Cerebellar cortex (tissue), 1 donor: ENCODE data around the gene TPRA1.
A peak's percentile ranks its signal among the peaks of the same experiment; 100 is the strongest.
"Not testable (repeated sequence)": the region's sequence is repeated elsewhere in the genome, so short reads cannot be mapped to it uniquely, and the experiment has no call there.

Experiments
- DNase-seq: peaks from one replicate; pipeline ENCODE4 v3.0.0-alpha.2; 2015; ENCODE audit warnings: low spot score

Gene TPRA1

DNA sequence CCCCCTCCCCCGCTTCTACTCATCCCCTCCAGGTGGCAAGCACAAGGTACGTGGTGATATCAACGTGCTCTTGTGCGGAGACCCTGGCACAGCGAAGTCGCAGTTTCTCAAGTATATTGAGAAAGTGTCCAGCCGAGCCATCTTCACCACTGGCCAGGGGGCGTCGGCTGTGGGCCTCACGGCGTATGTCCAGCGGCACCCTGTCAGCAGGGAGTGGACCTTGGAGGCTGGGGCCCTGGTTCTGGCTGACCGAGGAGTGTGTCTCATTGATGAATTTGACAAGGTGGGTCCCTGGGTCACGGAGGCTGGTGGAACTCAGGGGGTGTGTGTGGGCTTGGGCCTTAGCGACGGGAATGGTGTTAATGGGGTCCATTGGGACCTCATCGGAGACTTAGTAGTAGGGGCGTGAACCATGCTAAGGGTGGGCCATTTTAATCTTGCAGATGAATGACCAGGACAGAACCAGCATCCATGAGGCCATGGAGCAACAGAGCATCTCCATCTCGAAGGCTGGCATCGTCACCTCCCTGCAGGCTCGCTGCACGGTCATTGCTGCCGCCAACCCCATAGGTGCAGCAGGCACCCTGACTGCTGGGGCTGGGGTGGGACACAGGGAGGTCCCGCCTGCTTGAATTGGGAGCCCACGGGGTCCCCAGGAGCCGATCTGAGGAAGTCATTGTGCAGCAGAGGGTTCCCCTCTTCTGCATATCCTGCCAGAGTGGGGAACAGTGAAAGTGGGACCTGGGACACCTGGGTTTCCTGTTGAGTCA is 26.5 kb upstream of the TPRA1 start:
- no peak for DNase-seq

DNA sequence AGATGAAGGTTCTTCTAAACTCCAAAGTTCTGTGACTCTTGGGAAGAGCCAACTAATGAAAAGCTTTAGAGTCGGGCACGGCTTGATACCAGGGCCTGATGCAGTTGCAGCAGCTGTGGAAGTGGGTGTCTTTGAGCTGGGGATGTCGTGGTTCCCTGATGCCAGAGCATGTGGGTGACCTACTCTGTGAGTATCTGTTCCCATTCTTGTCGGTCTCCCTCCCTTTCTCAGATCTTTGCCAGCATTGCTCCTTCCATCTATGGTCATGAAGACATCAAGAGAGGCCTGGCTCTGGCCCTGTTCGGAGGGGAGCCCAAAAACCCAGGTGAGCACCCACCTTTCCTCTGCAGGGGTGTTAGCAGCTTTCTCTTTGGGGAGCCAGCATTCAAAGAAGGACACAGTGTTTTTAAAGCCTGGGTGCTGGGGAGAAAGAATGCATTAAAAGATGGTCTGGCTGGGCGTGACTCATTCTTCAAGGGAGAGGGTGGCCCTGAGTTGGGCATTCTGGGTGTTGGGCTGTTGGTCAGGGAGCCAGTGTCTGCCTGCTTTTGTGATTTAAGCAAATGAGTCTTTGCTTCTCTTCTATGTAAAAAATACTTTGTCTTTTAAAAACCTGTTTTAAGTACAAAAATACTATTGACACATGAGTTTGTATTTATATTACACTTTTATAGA is 25.2 kb upstream of the TPRA1 start:
- DNase-seq, result no peak

DNA sequence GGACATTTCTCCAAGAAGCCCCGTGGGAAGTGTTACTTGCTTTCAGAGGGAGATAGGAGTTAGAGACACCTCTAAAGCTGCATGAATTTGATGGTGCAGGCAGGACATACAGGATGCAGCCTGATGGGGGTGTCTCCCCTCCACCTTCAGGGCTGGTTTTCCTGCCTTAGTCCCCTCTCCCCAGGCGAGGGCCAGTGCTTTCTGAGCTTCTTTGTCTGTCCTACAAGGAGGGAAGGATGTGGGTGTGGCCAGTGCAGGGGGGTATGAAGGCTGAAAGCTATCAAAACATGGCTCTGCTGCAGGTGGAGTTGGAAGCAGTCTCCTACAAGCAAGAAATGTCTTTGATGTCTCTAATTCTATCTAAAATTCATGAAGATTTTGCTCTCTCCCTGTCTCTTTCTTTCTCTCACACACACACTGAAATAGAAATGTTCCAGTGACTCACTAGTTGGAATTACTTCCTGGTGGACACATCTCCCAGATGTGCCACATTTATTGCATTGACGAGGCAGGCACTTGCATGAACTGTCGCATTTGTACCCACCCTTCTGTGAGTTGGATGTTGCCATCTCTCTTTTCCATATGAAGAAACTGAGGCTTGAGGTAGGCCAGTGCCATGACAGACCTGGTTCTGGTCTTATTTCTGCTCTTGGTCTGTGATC is 24.5 kb upstream of the TPRA1 start:
- DNase-seq, result no peak

DNA sequence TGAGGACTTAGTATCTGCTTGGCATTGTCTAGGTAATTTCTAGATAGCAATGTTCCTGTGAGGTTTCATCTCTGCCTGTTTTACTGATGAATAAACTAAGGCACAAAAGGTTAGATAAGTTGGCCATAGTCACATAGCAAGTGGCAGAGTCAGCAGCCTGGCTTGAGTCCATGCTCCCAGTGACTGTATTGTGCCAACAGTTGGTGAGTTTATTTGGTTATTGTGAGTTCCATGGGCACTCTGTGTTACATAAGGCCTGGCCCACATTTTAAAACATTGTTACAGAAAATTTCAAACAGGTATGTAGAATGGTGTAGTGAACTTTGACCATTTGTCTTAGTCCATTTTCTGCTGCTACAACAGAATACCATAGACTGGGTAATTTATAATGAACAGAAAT is 22.9 kb upstream of the TPRA1 start:
- peak; percentile 71 for DNase-seq

DNA sequence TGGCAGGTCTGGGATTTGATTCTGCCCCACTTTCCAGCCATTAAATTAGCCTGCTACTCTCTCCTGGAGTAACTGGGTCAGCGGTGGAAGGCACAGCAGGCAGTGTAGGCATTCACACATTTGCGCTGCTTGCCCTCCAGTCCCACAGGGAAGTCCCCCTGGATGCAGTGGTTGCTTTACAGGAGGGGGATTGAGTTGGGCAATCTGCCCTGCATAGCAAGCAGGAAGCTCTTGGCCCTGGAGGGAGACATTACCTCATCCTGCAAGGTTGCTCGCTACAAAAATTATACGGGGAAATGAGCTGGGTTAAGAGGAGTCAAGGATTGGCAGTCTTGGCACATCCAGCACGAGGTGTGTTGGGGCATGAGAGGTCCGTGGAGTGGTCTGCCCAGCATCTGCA is 22.4 kb upstream of the TPRA1 start:
- peak; percentile 70 for DNase-seq

DNA sequence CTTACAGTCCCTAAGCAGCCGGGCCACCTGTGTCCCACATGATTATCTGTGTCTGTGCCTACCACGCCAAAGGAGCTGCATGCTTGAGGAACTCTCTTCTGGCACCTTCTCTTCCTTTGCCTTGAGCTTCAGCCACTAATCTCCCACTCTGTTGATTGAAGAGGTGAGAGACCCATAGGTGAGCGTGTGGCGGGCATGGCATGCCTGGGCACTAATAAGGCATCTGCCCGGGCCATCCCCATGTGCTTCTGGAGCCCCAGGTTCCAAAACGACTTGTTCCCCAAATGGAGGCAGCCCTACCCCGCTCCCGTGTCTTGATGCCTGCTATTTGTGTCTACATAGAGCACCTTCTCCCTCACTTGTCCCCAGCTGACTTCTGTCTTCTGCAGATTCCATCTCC is 20.7 kb upstream of the TPRA1 start:
- DNase-seq, result no peak

DNA sequence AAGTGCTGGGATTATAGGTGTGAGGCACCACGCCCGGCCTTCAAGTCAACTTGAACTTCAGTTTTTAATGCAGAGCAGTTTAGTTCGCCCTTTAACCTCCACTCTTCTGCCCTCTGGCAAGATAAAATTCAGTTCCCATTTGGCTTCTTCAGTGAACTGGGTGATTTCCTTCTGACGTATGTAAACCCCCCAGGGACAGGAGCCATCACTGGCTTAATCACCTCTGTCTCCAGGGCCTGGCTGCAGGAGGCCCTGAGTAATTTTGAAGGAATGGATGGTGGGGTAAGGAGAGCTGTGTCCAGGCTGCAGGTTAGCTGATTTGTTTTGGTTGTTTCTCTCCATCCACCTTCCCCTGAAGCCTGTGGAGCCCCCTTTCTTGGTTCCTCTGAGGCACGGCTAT is 19.6 kb upstream of the TPRA1 start:
- no peak for DNase-seq

DNA sequence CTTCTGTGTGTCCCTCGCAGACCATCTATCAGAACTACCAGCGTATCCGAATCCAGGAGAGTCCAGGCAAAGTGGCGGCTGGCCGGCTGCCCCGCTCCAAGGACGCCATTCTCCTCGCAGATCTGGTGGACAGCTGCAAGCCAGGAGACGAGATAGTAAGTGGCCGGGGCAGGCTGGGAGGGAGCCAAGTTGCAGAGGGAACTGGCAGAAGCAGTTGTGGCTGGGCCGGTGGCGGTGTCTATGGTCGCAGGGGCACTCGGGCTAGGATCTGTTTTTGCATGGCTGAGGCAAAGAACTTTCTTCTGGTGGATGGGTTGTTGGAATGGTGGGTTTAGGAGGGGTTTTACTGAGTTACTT is 17.8 kb upstream of the TPRA1 start:
- DNase-seq, result no peak

DNA sequence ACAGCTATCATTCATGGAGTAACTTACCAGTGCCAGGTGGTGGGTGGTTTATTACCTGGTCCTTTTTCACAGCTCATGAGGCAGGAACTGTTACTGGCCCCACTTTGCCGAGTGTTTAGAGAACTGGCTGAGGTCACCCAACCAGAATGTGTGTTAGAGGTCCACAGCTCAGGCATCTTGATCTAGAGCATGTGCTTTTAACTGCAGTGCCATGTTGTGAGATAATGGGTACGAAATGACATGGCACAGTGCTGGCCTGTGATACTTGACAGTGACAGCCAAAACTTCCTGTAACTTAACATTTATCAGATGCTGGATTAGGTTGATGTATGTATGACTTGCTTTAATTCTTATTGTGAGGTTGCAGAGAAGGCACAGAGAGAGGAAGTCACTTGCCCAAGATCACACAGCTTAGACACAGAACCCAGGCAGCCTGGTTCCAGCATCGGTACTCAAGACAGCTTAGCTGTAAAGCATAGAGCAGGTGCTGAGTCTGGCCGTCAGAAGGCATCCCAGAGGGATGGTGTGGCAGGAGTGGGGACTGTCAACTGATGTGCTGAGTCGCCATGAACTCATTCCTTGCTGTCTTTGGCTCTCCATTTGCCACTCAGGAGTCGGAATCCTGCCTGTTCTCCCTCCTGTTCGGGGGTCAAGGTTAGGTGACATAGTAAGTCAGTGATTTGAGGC is 17.3 kb upstream of the TPRA1 start:
- no peak for DNase-seq

DNA sequence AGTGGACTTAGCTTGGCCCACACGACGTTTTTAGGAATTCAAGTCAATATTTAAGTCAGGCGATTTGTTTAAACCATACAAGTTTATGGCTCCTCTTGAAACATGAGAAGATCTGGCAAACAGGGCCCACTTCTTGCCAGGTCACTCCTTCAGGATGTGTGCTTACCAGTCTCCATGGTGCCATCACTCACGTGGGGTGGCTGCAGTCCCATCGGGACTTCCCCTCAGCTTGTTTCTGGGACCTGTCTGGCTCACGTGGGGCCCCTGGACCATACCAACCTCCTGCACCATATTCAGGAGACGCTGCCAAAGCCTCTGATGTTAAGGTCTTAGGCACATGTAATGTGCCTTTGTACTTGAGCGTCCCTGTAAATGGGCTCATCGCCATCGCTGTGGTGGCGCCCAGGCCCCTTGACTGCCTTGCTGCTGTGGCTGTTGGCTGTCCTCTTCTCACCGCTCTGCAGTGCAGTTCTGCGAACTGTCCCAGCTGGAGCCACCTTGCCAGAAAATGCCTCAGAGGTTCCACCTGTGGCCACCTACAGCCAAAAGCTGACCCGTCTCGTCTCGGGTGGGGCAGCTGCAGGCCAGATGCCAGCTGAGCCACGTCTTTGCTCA is 16.6 kb upstream of the TPRA1 start:
- DNase-seq, result no peak

DNA sequence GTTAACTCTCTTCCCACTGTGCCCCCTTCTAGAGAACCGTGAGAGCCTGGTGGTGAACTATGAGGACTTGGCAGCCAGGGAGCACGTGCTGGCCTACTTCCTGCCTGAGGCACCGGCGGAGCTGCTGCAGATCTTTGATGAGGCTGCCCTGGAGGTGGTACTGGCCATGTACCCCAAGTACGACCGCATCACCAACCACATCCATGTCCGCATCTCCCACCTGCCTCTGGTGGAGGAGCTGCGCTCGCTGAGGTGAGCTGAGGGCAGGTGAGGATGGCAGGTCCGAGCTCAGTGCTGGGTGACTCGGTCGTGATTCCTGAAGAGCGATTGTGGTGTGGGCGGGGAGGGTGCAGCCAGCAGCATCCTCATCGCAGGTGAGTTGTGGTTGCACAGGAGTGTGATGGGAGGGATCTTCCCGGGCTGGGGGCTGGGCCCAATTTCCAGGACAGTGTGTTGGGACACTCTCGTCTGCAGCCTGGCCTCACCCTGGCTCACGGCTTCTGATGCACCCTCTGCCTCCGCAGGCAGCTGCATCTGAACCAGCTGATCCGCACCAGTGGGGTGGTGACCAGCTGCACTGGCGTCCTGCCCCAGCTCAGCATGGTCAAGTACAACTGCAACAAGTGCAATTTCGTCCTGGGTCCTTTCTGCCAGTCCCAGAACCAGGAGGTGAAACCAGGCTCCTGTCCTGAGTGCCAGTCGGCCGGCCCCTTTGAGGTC is 15.7 kb upstream of the TPRA1 start:
- no peak for DNase-seq

DNA sequence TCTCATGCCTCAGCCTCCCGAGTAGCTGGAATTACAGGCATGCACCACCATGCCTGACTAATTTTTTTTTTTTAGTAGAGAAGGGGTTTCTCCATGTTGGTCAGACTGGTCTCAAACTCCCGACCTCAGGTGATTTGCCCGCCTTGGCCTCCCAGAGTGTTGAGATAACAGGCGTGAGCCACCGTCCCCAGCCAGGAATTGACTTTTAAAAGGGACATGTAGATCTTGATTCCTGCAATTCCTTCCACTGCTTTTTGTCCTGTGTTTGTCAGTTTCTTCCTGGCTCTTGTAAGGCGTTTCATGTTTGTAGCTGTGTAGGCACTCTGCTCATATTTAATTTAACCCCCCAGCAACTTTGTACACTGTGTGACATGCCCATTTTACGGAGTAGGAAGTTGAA is 15.0 kb upstream of the TPRA1 start:
- DNase-seq, result not testable (repeated sequence)

DNA sequence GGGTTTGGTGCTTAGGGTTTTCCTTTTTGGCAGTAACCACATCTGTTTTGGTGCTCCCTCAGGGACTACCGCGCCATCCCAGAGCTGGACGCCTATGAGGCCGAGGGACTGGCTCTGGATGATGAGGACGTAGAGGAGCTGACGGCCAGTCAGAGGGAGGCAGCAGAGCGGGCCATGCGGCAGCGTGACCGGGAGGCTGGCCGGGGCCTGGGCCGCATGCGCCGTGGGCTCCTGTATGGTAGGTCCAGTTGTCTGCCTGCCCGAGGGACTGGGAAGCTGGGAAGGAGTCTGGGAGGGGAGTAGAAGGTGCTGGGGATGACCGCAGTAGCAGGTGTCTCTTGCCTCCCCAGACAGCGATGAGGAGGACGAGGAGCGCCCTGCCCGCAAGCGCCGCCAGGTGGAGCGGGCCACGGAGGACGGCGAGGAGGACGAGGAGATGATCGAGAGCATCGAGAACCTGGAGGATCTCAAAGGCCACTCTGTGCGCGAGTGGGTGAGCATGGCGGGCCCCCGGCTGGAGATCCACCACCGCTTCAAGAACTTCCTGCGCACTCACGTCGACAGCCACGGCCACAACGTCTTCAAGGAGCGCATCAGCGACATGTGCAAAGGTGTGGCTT is 14.1 kb upstream of the TPRA1 start:
- DNase-seq, result no peak

DNA sequence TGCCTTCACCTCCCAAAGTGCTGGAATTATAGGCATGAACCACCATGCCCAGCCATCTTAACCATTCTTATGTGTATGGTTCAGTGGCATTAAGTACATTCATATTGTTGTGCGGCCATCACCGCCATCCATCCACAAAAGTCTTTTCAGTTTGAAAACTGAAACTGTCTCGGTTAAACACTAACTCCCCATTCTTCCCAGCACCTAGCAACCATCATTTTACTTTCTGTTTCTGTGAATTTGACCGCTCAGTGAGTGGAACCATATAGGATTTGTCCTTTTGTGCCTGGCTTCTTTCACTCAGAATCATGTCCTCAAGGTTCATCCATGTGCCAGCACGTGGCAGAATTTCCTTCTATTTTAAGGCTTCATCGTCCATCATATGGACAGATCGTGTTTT is 13.5 kb upstream of the TPRA1 start:
- DNase-seq, result no peak

DNA sequence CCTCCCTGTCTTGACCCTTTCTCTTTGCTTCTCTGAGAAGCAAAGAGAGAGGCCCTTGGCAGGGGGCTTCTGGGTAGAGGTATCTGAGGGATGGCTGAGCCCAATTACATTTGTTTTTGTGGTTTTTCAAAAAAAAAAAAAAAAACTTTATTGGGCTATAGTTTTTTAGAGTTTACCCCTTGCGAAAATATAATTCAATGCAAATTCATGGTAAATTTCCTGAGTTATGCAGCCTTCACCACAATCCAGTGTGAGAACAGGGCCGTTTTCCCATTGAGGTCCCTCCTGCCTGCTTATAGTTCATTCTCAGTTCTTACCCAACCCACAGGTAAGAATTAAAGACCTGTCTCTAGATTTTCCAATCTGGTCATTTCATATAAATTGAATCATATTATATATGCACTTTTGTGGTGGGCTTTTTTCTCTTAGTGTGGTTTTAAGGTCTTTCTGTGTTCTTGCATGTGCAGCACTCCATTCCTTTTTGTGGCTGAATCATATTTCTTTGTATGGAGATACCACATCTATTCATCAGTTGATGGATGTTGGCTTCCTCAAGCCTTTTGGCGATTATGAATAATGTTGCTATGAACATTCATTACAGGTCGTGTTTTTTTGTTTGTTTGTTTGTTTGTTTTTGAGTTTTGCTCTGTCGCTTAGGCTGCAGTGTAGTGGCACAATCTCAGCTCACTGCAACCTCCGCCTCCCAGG is 10.4 kb upstream of the TPRA1 start:
- no peak for DNase-seq

DNA sequence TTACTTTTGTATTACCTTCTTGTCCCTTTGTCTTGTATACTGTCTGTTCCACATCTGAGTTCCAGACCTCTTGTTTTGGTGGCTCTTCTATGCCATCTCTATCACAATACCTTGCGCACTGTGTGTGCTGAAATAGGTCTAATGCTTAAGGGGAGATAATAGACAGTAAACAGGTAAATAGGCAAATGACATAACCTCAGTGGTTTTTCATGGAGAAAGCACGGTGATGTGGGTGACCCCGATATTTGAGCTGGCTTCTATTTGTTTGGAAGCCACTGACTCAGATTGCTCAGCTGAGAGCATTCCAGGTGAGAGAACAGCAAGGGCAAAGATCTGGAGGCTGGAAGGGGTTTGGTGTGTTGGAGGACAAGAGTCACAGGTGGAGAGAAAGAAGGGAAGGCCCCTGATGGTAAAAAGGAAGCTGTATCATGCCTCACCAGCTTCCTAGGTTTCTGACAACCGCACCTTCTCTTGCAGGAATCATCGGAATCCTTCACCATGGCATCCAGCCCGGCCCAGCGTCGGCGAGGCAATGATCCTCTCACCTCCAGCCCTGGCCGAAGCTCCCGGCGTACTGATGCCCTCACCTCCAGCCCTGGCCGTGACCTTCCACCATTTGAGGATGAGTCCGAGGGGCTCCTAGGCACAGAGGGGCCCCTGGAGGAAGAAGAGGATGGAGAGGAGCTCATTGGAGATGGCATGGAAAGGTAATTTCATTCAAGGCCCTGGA is 8.5 kb upstream of the TPRA1 start:
- no peak for DNase-seq

DNA sequence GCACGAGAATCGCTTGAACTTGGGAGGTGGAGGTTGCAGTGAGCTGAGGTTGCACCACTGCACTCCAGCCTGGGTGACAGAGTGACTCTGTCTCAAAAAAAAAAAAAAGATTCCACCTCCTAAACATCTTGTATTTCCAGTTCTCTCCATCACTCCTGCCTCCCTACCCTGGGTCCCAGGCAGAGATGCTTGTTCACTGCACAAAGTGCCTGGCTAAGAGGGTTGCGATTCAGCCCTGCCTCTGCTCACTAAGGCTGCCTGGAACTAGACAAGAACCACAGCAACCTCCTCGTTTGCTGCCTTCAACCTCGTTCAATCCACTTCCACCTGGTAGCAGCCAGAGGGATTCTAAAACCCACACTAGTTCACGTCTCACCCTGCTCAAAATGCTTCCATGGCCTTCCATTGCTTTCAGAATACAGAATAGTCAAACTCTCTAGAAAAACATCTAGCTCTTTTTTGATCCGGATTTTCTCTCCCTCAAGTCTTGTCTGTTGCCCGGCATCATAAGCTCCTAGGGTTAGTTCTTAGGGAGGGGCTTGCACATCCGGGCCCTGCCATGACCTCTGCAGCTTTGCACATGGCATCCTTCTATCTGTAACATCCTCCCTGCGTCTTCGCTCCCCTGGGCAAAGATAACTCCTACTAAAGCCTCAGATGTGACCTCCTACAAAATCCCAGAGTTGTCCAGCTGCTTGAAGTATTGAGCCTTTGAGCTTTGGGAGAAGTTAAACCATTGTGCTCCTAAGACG is 6.7 kb upstream of the TPRA1 start:
- no peak for DNase-seq

DNA sequence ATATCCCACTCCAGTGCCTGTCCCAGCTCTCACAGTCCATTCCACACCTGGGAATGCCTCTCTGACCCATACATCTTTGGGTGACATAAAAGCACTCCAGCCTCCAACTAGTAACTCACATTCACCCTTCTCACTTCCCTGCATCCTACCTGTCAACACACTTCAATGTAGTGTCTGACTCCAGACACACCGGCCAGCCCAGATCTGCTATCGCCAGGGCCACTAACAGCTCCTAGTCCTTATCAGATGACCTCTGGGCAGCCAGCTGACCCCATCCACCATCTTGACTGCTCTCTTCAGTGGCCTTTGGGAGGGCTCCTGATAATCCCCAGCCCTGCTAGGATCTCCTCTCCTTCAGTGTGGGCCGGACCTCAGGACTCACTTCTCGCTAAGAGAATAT is 4.8 kb upstream of the TPRA1 start:
- DNase-seq, result no peak

DNA sequence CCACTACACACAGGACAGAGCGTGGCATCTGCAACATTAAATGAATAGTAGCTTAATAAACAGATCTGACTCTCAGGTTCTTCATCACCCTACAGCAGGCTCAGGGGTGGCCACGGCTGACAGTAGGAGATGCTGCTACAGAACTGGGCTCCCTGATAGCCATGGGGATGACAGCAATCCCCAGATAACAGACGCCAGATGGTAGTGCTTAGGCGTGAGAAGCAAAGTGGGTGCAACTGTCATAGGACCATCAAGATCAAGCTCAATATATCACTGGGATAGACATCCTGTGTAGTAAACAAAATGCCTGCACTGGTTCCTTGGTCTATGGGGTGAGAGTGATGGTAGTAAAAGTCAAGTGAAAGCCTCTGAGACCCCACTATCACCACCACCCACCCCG is 2.6 kb upstream of the TPRA1 start:
- DNase-seq, result no peak
